ENCODE results near the gene CCDC88C. TPM values are rescaled to one million over a fixed set of nuclear protein-coding genes. Genes with fewer than 3 reads are reported as not detected.
A peak's percentile ranks its signal among the peaks of the same experiment; 100 is the strongest.

The CCDC88C gene
- total and polyA plus RNA-seq, 9 donors: 2.0 to 17.7 (median 3.9) TPM

- H3K36me3 ChIP-seq: no peaks in the 10 kb centered on the region
- TF ChIP-seq POLR2A (IDR thresholded peaks at IDR 0.05) (no peak), CTCF (IDR thresholded peaks at IDR 0.05) (no peak), EP300 (IDR thresholded peaks at IDR 0.05) (no peak)
- no peaks in the 10 kb centered on the region for H3K9me3 ChIP-seq
- no peak overlapping the region for H3K27ac ChIP-seq
- DNase-seq: no peak
- H3K4me1 ChIP-seq (ENCODE audit: insufficient read depth): peaks cover 6% of the 10 kb centered on the region
- intact Hi-C loops (cut with DNase I): no loop called here
- no peaks in the 10 kb centered on the region for H3K27me3 ChIP-seq
- 93 to 94% (median 94%) methylated on average over 19 of the region's 19 CpGs for WGBS, 3 donors
- H3K4me3 ChIP-seq: no peak overlapping the region
These were observed 82.2 kb downstream of the CCDC88C start for GRCh38 chr14:91335191-91336092.

GRCh38 chr14:91333650-91334039 is 84.0 kb downstream of the CCDC88C start:
- H3K4me1 ChIP-seq (ENCODE audit: insufficient read depth): peaks cover 6% of the 10 kb centered on the region
- no peak overlapping the region for H3K4me3 ChIP-seq
- H3K27me3 ChIP-seq: no peaks in the 10 kb centered on the region
- no peak overlapping the region for H3K27ac ChIP-seq
- no peak for DNase-seq
- H3K9me3 ChIP-seq: no peaks in the 10 kb centered on the region
- TF ChIP-seq POLR2A (IDR thresholded peaks at IDR 0.05): no peak
- no peak for TF ChIP-seq EP300 (IDR thresholded peaks at IDR 0.05)
- 95 to 97% (median 96%) methylated on average over 3 of the region's 3 CpGs for WGBS, 3 donors
- intact Hi-C loops (cut with DNase I): no loop called here
- H3K36me3 ChIP-seq: no peaks in the 10 kb centered on the region

- no peaks in the 10 kb centered on the region for H3K36me3 ChIP-seq
- H3K4me1 ChIP-seq (ENCODE audit: insufficient read depth): peaks cover 5% of the 10 kb centered on the region
- no peaks in the 10 kb centered on the region for H3K9me3 ChIP-seq
- H3K27me3 ChIP-seq: no peaks in the 10 kb centered on the region
- no peak overlapping the region for H3K4me3 ChIP-seq
- intact Hi-C loops (cut with DNase I): no loop called here
- no peak overlapping the region for H3K27ac ChIP-seq
- DNase-seq: no peak
- TF ChIP-seq POLR2A (IDR thresholded peaks at IDR 0.05) (no peak), EP300 (IDR thresholded peaks at IDR 0.05) (no peak), CTCF (IDR thresholded peaks at IDR 0.05) (no peak)
- 54 to 60% (median 56%) methylated on average over 17 of the region's 17 CpGs for WGBS, 3 donors
These were observed 84.5 kb downstream of the CCDC88C start for GRCh38 chr14:91332986-91333649.

DNA sequence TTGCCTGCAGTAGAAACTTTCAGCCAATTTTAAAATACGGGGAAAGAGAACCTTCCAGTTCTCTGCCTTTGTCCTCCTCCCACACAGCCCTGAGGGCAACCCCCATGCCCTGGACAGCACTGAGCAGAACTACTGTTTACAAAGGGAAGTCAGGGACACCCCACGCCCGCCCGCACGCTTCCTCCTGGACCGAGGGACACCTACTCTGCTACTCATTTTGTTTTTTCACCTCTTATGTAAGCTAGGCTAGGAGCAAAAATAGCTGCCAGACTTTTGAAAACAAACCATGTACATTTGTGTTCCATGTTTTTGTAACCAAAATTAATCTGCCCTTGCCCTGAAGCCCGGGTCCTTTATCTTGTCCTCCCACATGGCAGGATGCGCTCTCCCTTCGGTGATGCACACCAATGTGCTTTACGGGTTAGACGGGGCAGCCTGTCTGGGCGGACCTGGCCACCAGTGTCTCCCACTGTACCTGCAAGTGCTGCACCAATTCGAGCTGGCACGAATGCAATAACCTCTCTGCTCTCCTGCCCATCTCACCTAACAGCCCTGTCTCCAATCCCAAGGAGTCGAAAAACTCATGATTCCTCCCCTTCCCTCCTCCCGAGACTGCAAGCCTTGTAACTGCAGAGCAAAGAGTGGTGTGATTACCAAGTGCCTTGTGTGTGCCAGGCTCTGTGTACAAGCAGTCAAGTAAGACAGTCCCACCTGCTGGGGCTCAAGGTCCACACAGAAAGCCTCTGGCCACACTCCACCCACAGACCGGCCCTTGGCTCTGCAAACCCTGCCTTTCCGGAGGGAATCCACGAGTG is 85.2 kb downstream of the CCDC88C start:
- Histone ChIP-seq H3K4me1 (ENCODE audit: insufficient read depth) (peaks cover 4% of the 10 kb centered on the region), H3K36me3 (no peaks in the 10 kb centered on the region), H3K9me3 (no peaks in the 10 kb centered on the region), H3K4me3 (no peak overlapping the region), H3K27me3 (no peaks in the 10 kb centered on the region), H3K27ac (no peak overlapping the region)
- no peak for TF ChIP-seq CTCF (IDR thresholded peaks at IDR 0.05)
- no peak for TF ChIP-seq EP300 (IDR thresholded peaks at IDR 0.05)
- no peak for TF ChIP-seq POLR2A (IDR thresholded peaks at IDR 0.05)
- WGBS, 3 donors: 6 to 19% (median 6%) methylated on average over 19 of the region's 19 CpGs
- DNase-seq: peak in 1 of 5 donors; percentile 36
- intact Hi-C loops (cut with DNase I): no loop called here
